GM12891 (cell line): ENCODE results near the gene ZFAND3.

Experiments
- POLR2A ChIP-seq: IDR thresholded peaks from 2 replicates; pipeline ENCODE4 v1.6.1; 2011; ENCODE audit warnings: low read depth, low read length, control low read depth
- POLR2AphosphoS5 ChIP-seq: IDR thresholded peaks from 2 replicates; pipeline ENCODE4 v1.6.1; 2011; ENCODE audit warnings: low read depth, low read length, control low read depth
- POU2F2 ChIP-seq: IDR thresholded peaks from 2 replicates; pipeline ENCODE4 v1.6.1; 2011; ENCODE audit warnings: low read depth, mild to moderate bottlenecking, control low read depth, low read length, moderate library complexity
- TAF1 ChIP-seq: IDR thresholded peaks from 2 replicates; pipeline ENCODE4 v1.6.1; 2011; ENCODE audit warnings: low read depth, low read length, control low read depth

GRCh38 chr6:37916675-37917074 is 97.1 kb downstream of the ZFAND3 start:
- TF ChIP-seq POLR2A (no peak), TAF1 (no peak), POLR2AphosphoS5 (no peak), POU2F2 (no peak)
